ENCODE results near the gene TNMD. TPM values are rescaled to one million over a fixed set of nuclear protein-coding genes. Genes with fewer than 3 reads are reported as not detected.
"Not testable (repeated sequence)": the region's sequence is repeated elsewhere in the genome, so short reads cannot be mapped to it uniquely, and the experiment has no call there.

The TNMD gene
- 713 TPM for total RNA-seq
- 100 to 1,000 TPM in 4 of 8 donors, 10 to 100 TPM in 4; 50.0 to 917 (median 162) TPM for polyA plus RNA-seq (ENCODE audit: insufficient read depth in 1 of 8, insufficient read length in 8 of 8, low replicate concordance in 1 of 8)
- long read RNA-seq, donor 1, transcript TNMD-201 (7 exons, 1,339 nt) = major isoform, 24 of 54 reads
- long read RNA-seq, donor 1, partial matches to known transcripts = 30 of 54 reads
- long read RNA-seq, donor 1, other reads (novel, unspliced or antisense) = 0 of 54 reads
- long read RNA-seq, donor 2, transcript TNMD-201 (7 exons, 1,339 nt) = major isoform, 10 of 23 reads
- long read RNA-seq, donor 2, partial matches to known transcripts = 13 of 23 reads
- long read RNA-seq, donor 2, other reads (novel, unspliced or antisense) = 0 of 23 reads
- long read RNA-seq, donor 3, transcript TNMD-201 (7 exons, 1,339 nt) = major isoform, 9 of 9 reads
- long read RNA-seq, donor 3, partial matches to known transcripts = 0 of 9 reads
- long read RNA-seq, donor 3, other reads (novel, unspliced or antisense) = 0 of 9 reads
- long read RNA-seq, donor 4, transcript TNMD-201 (7 exons, 1,339 nt) = major isoform, 6 of 6 reads
- long read RNA-seq, donor 4, partial matches to known transcripts = 0 of 6 reads
- long read RNA-seq, donor 4, other reads (novel, unspliced or antisense) = 0 of 6 reads
- long read RNA-seq, donor 5, transcript TNMD-201 (7 exons, 1,339 nt) = major isoform, 809 of 2,149 reads
- long read RNA-seq, donor 5, partial matches to known transcripts = 1,288 of 2,149 reads
- long read RNA-seq, donor 5, other reads (novel, unspliced or antisense) = 50 of 2,149 reads
- long read RNA-seq, donor 6, transcript TNMD-201 (7 exons, 1,339 nt) = major isoform, 42 of 52 reads
- long read RNA-seq, donor 6, partial matches to known transcripts = 9 of 52 reads
- long read RNA-seq, donor 6, other reads (novel, unspliced or antisense) = 0 of 52 reads
- long read RNA-seq, donor 7, transcript TNMD-201 (7 exons, 1,339 nt) = major isoform, 226 of 688 reads
- long read RNA-seq, donor 7, partial matches to known transcripts = 454 of 688 reads
- long read RNA-seq, donor 7, other reads (novel, unspliced or antisense) = 8 of 688 reads
- long read RNA-seq, donor 8, transcript TNMD-201 (7 exons, 1,339 nt) = major isoform, 244 of 848 reads
- long read RNA-seq, donor 8, partial matches to known transcripts = 568 of 848 reads
- long read RNA-seq, donor 8, other reads (novel, unspliced or antisense) = 33 of 848 reads
- long read RNA-seq, donor 9, transcript TNMD-201 (7 exons, 1,339 nt) = major isoform, 64 of 101 reads
- long read RNA-seq, donor 9, partial matches to known transcripts = 36 of 101 reads
- long read RNA-seq, donor 9, other reads (novel, unspliced or antisense) = 0 of 101 reads
- long read RNA-seq, donor 10, transcript TNMD-201 (7 exons, 1,339 nt) = major isoform, 157 of 229 reads
- long read RNA-seq, donor 10, partial matches to known transcripts = 71 of 229 reads
- long read RNA-seq, donor 10, other reads (novel, unspliced or antisense) = 0 of 229 reads
- long read RNA-seq, donor 11, transcript TNMD-201 (7 exons, 1,339 nt) = major isoform, 245 of 413 reads
- long read RNA-seq, donor 11, partial matches to known transcripts = 154 of 413 reads
- long read RNA-seq, donor 11, other reads (novel, unspliced or antisense) = 13 of 413 reads

DNA sequence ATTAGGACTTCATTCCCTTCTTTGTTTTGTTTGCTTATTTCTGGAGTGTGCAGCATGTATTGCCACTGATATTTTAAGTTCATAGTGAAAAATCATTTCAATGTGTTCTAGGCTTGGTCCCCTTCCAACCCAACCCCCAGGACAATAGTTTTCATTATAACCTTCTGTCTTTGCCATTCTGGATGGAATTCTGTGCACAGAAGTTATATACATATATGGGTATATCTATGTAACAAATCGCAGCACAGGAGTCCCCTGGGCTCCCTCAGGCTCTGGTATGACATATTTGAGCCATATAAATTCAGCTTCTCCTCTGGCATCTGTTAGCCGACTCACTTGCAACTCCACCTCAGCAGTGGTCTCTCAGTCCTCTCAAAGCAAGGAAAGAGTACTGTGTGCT is at the start of gene TNMD:
Gene TNMD, plus strand, starts transcription at position 326 of the 400 bp plus-strand sequence. CDS start 83 bp downstream, outside the sequence.
- peak within 1 kb of the TSS; percentile 21 for H3K4me3 ChIP-seq (ENCODE audit: low read length)
- DNase-seq = peak; percentile 79
- H3K27me3 ChIP-seq (ENCODE audit: control insufficient read depth, insufficient read depth, low read length) = peaks cover 8% of the 10 kb centered on the region
- no peaks in the 10 kb centered on the region for H3K36me3 ChIP-seq (ENCODE audit: control insufficient read depth, insufficient read depth, low read length)
- no peak within 1 kb of the TSS for H3K27ac ChIP-seq (ENCODE audit: low read length)
- H3K9me3 ChIP-seq (replicated peaks; ENCODE audit: control insufficient read depth, low read depth, low read length) = no peaks in the 10 kb centered on the region
- no peaks in the 10 kb centered on the region for H3K4me1 ChIP-seq (ENCODE audit: control insufficient read depth, insufficient read depth, low read length)
- WGBS (ENCODE audit: insufficient coverage) = no CpG with 5 or more reads among the region's 2 CpGs

DNA sequence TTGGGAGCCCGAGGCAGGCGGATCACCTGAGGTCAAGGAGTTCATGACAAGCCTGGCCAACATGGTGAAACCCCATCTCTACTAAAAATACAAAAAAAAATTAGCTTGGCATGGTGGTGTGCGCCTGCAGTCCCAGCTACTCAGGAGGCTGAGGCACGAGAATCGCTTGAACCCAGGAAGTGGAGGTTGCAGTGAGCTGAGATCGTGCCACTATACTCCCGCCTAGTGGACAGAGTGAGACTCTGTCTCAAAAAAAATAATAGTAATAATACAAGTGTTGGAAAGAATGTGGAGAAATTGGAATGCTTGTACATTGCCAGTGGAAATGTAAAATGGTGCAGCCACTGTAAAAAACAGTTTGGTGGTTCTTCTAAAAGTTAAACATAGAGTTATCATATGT is 19.2 kb upstream of the TNMD start:
- DNase-seq; H3K27me3 ChIP-seq (ENCODE audit: control insufficient read depth, insufficient read depth, low read length); H3K9me3 ChIP-seq (replicated peaks; ENCODE audit: control insufficient read depth, low read depth, low read length); H3K36me3 ChIP-seq (ENCODE audit: control insufficient read depth, insufficient read depth, low read length); H3K4me1 ChIP-seq (ENCODE audit: control insufficient read depth, insufficient read depth, low read length); H3K27ac ChIP-seq (ENCODE audit: low read length); H3K4me3 ChIP-seq (ENCODE audit: low read length): not testable (repeated sequence)
- WGBS (ENCODE audit: insufficient coverage) = no CpG with 5 or more reads among the region's 7 CpGs

- WGBS (ENCODE audit: insufficient coverage) = 80% methylated on average over 1 of the region's 2 CpGs
- Histone ChIP-seq H3K27me3 (ENCODE audit: control insufficient read depth, insufficient read depth, low read length) (peaks cover 10% of the 10 kb centered on the region), H3K27ac (ENCODE audit: low read length) (no peak overlapping the region), H3K4me1 (ENCODE audit: control insufficient read depth, insufficient read depth, low read length) (no peaks in the 10 kb centered on the region), H3K36me3 (ENCODE audit: control insufficient read depth, insufficient read depth, low read length) (no peaks in the 10 kb centered on the region), H3K9me3 (replicated peaks; ENCODE audit: control insufficient read depth, low read depth, low read length) (no peaks in the 10 kb centered on the region), H3K4me3 (ENCODE audit: low read length) (peak overlapping the region; percentile 21)
- DNase-seq = no peak
These were observed 2.0 kb downstream of the TNMD start for GRCh38 chrX:100586747-100587146.

GRCh38 chrX:100587861-100588260 is 3.1 kb downstream of the TNMD start:
- DNase-seq = peak; percentile 83
- WGBS (ENCODE audit: insufficient coverage) = 57% methylated on average over 1 of the region's 2 CpGs
- H3K27me3 ChIP-seq (ENCODE audit: control insufficient read depth, insufficient read depth, low read length) = peaks cover 13% of the 10 kb centered on the region

GRCh38 chrX:100591256-100592051 is 6.7 kb downstream of the TNMD start:
- DNase-seq = peak; percentile 75
- Histone ChIP-seq H3K27me3 (ENCODE audit: control insufficient read depth, insufficient read depth, low read length) (peaks cover 13% of the 10 kb centered on the region), H3K4me1 (ENCODE audit: control insufficient read depth, insufficient read depth, low read length) (no peaks in the 10 kb centered on the region)

More at GRCh38 chrX:100587861-100588260, 3.1 kb downstream of the TNMD start:
- Histone ChIP-seq H3K4me3 (ENCODE audit: low read length) (no peak overlapping the region), H3K36me3 (ENCODE audit: control insufficient read depth, insufficient read depth, low read length) (no peaks in the 10 kb centered on the region), H3K4me1 (ENCODE audit: control insufficient read depth, insufficient read depth, low read length) (no peaks in the 10 kb centered on the region), H3K27ac (ENCODE audit: low read length) (peak overlapping the region; percentile 18), H3K9me3 (replicated peaks; ENCODE audit: control insufficient read depth, low read depth, low read length) (no peaks in the 10 kb centered on the region)

GRCh38 chrX:100593126-100593525 is 8.4 kb downstream of the TNMD start:
- DNase-seq = no peak
- Histone ChIP-seq H3K27ac (ENCODE audit: low read length) (no peak overlapping the region), H3K36me3 (ENCODE audit: control insufficient read depth, insufficient read depth, low read length) (no peaks in the 10 kb centered on the region), H3K9me3 (replicated peaks; ENCODE audit: control insufficient read depth, low read depth, low read length) (no peaks in the 10 kb centered on the region), H3K4me3 (ENCODE audit: low read length) (no peak overlapping the region), H3K4me1 (ENCODE audit: control insufficient read depth, insufficient read depth, low read length) (no peaks in the 10 kb centered on the region), H3K27me3 (ENCODE audit: control insufficient read depth, insufficient read depth, low read length) (peaks cover 11% of the 10 kb centered on the region)
- WGBS (ENCODE audit: insufficient coverage) = 43% methylated on average over 1 of the region's 2 CpGs

More at GRCh38 chrX:100591256-100592051, 6.7 kb downstream of the TNMD start:
- Histone ChIP-seq H3K27ac (ENCODE audit: low read length) (peak overlapping the region; percentile 20), H3K36me3 (ENCODE audit: control insufficient read depth, insufficient read depth, low read length) (no peaks in the 10 kb centered on the region), H3K9me3 (replicated peaks; ENCODE audit: control insufficient read depth, low read depth, low read length) (no peaks in the 10 kb centered on the region), H3K4me3 (ENCODE audit: low read length) (no peak overlapping the region)
- 100% methylated on average over 1 of the region's 5 CpGs for WGBS (ENCODE audit: insufficient coverage)

DNA sequence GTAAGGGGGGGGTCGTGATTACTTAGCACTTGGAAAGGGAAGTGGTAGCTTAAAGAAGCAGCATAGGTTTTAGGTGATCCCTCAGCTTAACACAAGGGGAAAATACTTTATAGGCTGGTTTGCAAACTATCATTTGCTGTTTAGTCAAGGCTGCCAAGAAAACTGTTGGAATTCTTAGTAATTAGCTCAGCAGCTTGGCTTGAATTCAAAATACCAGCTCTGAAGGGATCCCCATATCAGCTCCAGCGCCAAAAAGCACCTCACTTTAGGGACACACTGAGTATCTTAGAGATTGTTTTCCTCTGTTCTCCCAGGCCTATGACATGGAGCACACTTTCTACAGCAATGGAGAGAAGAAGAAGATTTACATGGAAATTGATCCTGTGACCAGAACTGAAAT is 8.8 kb downstream of the TNMD start:
- no peaks in the 10 kb centered on the region for H3K4me1 ChIP-seq (ENCODE audit: control insufficient read depth, insufficient read depth, low read length)
- no peak overlapping the region for H3K27ac ChIP-seq (ENCODE audit: low read length)
- no peaks in the 10 kb centered on the region for H3K36me3 ChIP-seq (ENCODE audit: control insufficient read depth, insufficient read depth, low read length)
- no peak overlapping the region for H3K4me3 ChIP-seq (ENCODE audit: low read length)
- H3K27me3 ChIP-seq (ENCODE audit: control insufficient read depth, insufficient read depth, low read length) = peaks cover 11% of the 10 kb centered on the region
- no peak for DNase-seq
- H3K9me3 ChIP-seq (replicated peaks; ENCODE audit: control insufficient read depth, low read depth, low read length) = no peaks in the 10 kb centered on the region
- no CpG with 5 or more reads among the region's 2 CpGs for WGBS (ENCODE audit: insufficient coverage)

- Histone ChIP-seq H3K27me3 (ENCODE audit: control insufficient read depth, insufficient read depth, low read length) (peaks cover 9% of the 10 kb centered on the region), H3K4me3 (ENCODE audit: low read length) (no peak overlapping the region), H3K36me3 (ENCODE audit: control insufficient read depth, insufficient read depth, low read length) (no peaks in the 10 kb centered on the region), H3K27ac (ENCODE audit: low read length) (no peak overlapping the region), H3K9me3 (replicated peaks; ENCODE audit: control insufficient read depth, low read depth, low read length) (no peaks in the 10 kb centered on the region), H3K4me1 (ENCODE audit: control insufficient read depth, insufficient read depth, low read length) (no peaks in the 10 kb centered on the region)
- no CpG with 5 or more reads among the region's 2 CpGs for WGBS (ENCODE audit: insufficient coverage)
- DNase-seq = peak; percentile 36
These were observed 11.9 kb downstream of the TNMD start for GRCh38 chrX:100596601-100597000.

DNA sequence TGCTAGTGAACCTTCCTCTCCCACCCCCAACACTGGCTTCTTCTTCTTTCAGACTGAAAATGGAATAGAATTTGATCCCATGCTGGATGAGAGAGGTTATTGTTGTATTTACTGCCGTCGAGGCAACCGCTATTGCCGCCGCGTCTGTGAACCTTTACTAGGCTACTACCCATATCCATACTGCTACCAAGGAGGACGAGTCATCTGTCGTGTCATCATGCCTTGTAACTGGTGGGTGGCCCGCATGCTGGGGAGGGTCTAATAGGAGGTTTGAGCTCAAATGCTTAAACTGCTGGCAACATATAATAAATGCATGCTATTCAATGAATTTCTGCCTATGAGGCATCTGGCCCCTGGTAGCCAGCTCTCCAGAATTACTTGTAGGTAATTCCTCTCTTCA is 14.7 kb downstream of the TNMD start:
- WGBS (ENCODE audit: insufficient coverage) = no CpG with 5 or more reads among the region's 9 CpGs
- peaks cover 8% of the 10 kb centered on the region for H3K27me3 ChIP-seq (ENCODE audit: control insufficient read depth, insufficient read depth, low read length)

More for the DNA sequence above, 14.7 kb downstream of the TNMD start:
- Histone ChIP-seq H3K36me3 (ENCODE audit: control insufficient read depth, insufficient read depth, low read length) (no peaks in the 10 kb centered on the region), H3K27ac (ENCODE audit: low read length) (no peak overlapping the region), H3K4me3 (ENCODE audit: low read length) (no peak overlapping the region), H3K9me3 (replicated peaks; ENCODE audit: control insufficient read depth, low read depth, low read length) (no peaks in the 10 kb centered on the region), H3K4me1 (ENCODE audit: control insufficient read depth, insufficient read depth, low read length) (no peaks in the 10 kb centered on the region)
- no peak for DNase-seq
